H9 (cell line): ENCODE data around the gene MKRN1. TPM values are rescaled to one million over a fixed set of nuclear protein-coding genes. Genes with fewer than 3 reads are reported as not detected.

ENCODE experiments used
- DNase-seq: peaks from one replicate; pipeline ENCODE4 v3.0.0-alpha.2; 2017
- H2AFZ ChIP-seq: one replicate; pipeline ENCODE4 v1.6.1; 2013; ENCODE audit warnings: mild to moderate bottlenecking, low read length, control low read depth, moderate library complexity
- H2AK5ac ChIP-seq: 2 replicates; pipeline ENCODE4 v1.6.1; 2013; ENCODE audit warnings: low read length, control low read depth, mixed read lengths; ENCODE audit not compliant: insufficient read length
- H2BK120ac ChIP-seq: one replicate; pipeline ENCODE4 v1.6.1; 2013; ENCODE audit warnings: low read depth, mild to moderate bottlenecking, low read length, control low read depth, inconsistent platforms; ENCODE audit not compliant: poor library complexity, severe bottlenecking
- H2BK12ac ChIP-seq: 2 replicates; pipeline ENCODE4 v1.6.1; 2013; ENCODE audit warnings: low read length, control low read depth, mixed read lengths, low read depth; ENCODE audit not compliant: insufficient read length
- H2BK15ac ChIP-seq: 2 replicates; pipeline ENCODE4 v1.6.1; 2013; ENCODE audit warnings: low read depth, low read length, control low read depth
- H2BK20ac ChIP-seq: one replicate; pipeline ENCODE4 v1.6.1; 2013; ENCODE audit warnings: low read depth, mild to moderate bottlenecking, low read length, control low read depth, inconsistent platforms; ENCODE audit not compliant: poor library complexity, severe bottlenecking
- H2BK5ac ChIP-seq: 2 replicates; pipeline ENCODE4 v1.6.1; 2013; ENCODE audit warnings: low read length, control low read depth, mixed read lengths; ENCODE audit not compliant: insufficient read length
- H3K14ac ChIP-seq: 2 replicates; pipeline ENCODE4 v1.6.1; 2013; ENCODE audit warnings: low read length, control low read depth; ENCODE audit not compliant: insufficient read depth
- H3K18ac ChIP-seq: 2 replicates; pipeline ENCODE4 v1.6.1; 2013; ENCODE audit warnings: low read depth, mild to moderate bottlenecking, mixed read lengths, low read length, control low read depth; ENCODE audit not compliant: insufficient read length
- H3K23ac ChIP-seq: 2 replicates; pipeline ENCODE4 v1.6.1; 2013; ENCODE audit warnings: low read length, control low read depth, mixed read lengths, low read depth; ENCODE audit not compliant: insufficient read length
- H3K23me2 ChIP-seq: 2 replicates; pipeline ENCODE4 v1.6.1; 2013; ENCODE audit warnings: low read depth, mild to moderate bottlenecking, mixed read lengths, low read length, control low read depth; ENCODE audit not compliant: insufficient read length, poor library complexity, severe bottlenecking
- H3K27ac ChIP-seq: 2 replicates; pipeline ENCODE4 v1.5.1; 2013; ENCODE audit warnings: low read length, control low read depth, mixed read lengths, low read depth; ENCODE audit not compliant: insufficient read length
- H3K27me3 ChIP-seq: 2 replicates; pipeline ENCODE4 v1.6.1; 2013; ENCODE audit warnings: low read length, control low read depth, inconsistent platforms; ENCODE audit not compliant: insufficient read depth
- H3K4ac ChIP-seq: 2 replicates; pipeline ENCODE4 v1.6.1; 2013; ENCODE audit warnings: low read depth, mild to moderate bottlenecking, control low read depth, inconsistent platforms, low read length, moderate library complexity
- H3K4me1 ChIP-seq: 2 replicates; pipeline ENCODE4 v1.6.1; 2013; ENCODE audit warnings: low read length, control low read depth, inconsistent platforms; ENCODE audit not compliant: insufficient read depth
- H3K4me2 ChIP-seq: 2 replicates; pipeline ENCODE4 v1.6.1; 2013; ENCODE audit warnings: low read length, control low read depth, mixed read lengths; ENCODE audit not compliant: insufficient read length, insufficient read depth
- H3K56ac ChIP-seq: 2 replicates; pipeline ENCODE4 v1.6.1; 2013; ENCODE audit warnings: low read depth, mild to moderate bottlenecking, mixed read lengths, low read length, control low read depth; ENCODE audit not compliant: insufficient read length
- H3K79me1 ChIP-seq: 2 replicates; pipeline ENCODE4 v1.6.1; 2013; ENCODE audit warnings: low read depth, mild to moderate bottlenecking, moderate library complexity, low read length, control low read depth, inconsistent platforms; ENCODE audit not compliant: insufficient read depth, poor library complexity, severe bottlenecking
- H3K79me2 ChIP-seq: 2 replicates; pipeline ENCODE4 v1.6.1; 2013; ENCODE audit warnings: low read length, control low read depth, inconsistent platforms; ENCODE audit not compliant: insufficient read depth
- H3K9ac ChIP-seq: 2 replicates; pipeline ENCODE4 v1.6.1; 2013; ENCODE audit warnings: low read length, control low read depth, mixed read lengths; ENCODE audit not compliant: insufficient read length; ENCODE audit errors: extremely low read depth
- H3K9me3 ChIP-seq: one replicate; pipeline ENCODE4 v1.6.1; 2013; ENCODE audit warnings: low read depth, low read length, inconsistent platforms; ENCODE audit not compliant: control insufficient read depth
- H3T11ph ChIP-seq: one replicate; pipeline ENCODE4 v1.6.1; 2013; ENCODE audit warnings: mild to moderate bottlenecking, low read length, control low read depth, inconsistent platforms
- H4K20me1 ChIP-seq: one replicate; pipeline ENCODE4 v1.6.1; 2013; ENCODE audit not compliant: control insufficient read depth, insufficient read length, insufficient read depth
- H4K5ac ChIP-seq: 2 replicates; pipeline ENCODE4 v1.6.1; 2013; ENCODE audit warnings: low read depth, mild to moderate bottlenecking, mixed read lengths, low read length, control low read depth; ENCODE audit not compliant: insufficient read length
- H4K8ac ChIP-seq: replicated peaks from 2 replicates; pipeline ENCODE4 v1.6.1; 2013; ENCODE audit warnings: low read length, control low read depth, mixed read lengths, low read depth; ENCODE audit not compliant: insufficient read length
- H4K91ac ChIP-seq: 2 replicates; pipeline ENCODE4 v1.6.1; 2013; ENCODE audit warnings: low read depth, mild to moderate bottlenecking, moderate library complexity, mixed read lengths, low read length, control low read depth; ENCODE audit not compliant: insufficient read length
- H3K27ac Mint-ChIP-seq, 3 experiments: 2 replicates in 2 of 3; 3 replicates in 1 of 3; pipeline ENCODE4 v1.8.0; 2020 to 2021; ENCODE audit warnings: mixed read lengths in 3 of 3, mild to moderate bottlenecking in 1 of 3, moderate library complexity in 1 of 3
- H3K27me3 Mint-ChIP-seq: 2 replicates; pipeline ENCODE4 v1.8.0; 2021; ENCODE audit warnings: low read depth, mild to moderate bottlenecking, moderate library complexity, mixed read lengths
- H3K36me3 Mint-ChIP-seq, 3 experiments: 2 replicates in 2 of 3; 3 replicates in 1 of 3; pipeline ENCODE4 v1.8.0; 2020 to 2021; ENCODE audit warnings: low read depth in 3 of 3, mixed read lengths in 3 of 3; ENCODE audit not compliant: insufficient read depth in 1 of 3
- H3K4me1 Mint-ChIP-seq, 2 experiments: 2 replicates each; pipeline ENCODE4 v1.8.0; 2020; ENCODE audit warnings: mixed read lengths in 2 of 2
- H3K4me3 Mint-ChIP-seq, 2 experiments: 2 replicates in 1 of 2; 3 replicates in 1 of 2; pipeline ENCODE4 v1.8.0; 2020 to 2021; ENCODE audit warnings: mild to moderate bottlenecking in 2 of 2, mixed read lengths in 2 of 2, moderate library complexity in 1 of 2
- H3K9me3 Mint-ChIP-seq, 2 experiments: 2 replicates in 1 of 2; 3 replicates in 1 of 2; pipeline ENCODE4 v1.8.0; 2020; ENCODE audit warnings: mild to moderate bottlenecking in 2 of 2, mixed read lengths in 2 of 2, moderate library complexity in 1 of 2
- WGBS: extraction: QIAGEN DNeasy Blood & Tissue Kit; methylation state at CpG from one replicate; pipeline ENCODE4 v1.1.7; 2013; ENCODE audit warnings: missing lambda C conversion rate, low lambda C conversion rate, mixed read lengths; ENCODE audit not compliant: insufficient read length; ENCODE audit errors: extremely low coverage; 5-methylcytosine and 5-hydroxymethylcytosine counted together
- total RNA-seq: library from RNA; stranded (reverse); gene quantifications from 2 replicates; pipeline ENCODE4 v1.2.1, GENCODE V29; 2021
- TF ChIP-seq, protein P1 (sequence below): fragments of 200-600 bp; sonication (generic); conservative IDR thresholded peaks from 3 replicates; pipeline ENCODE4 v1.8.0; 2021; ENCODE audit warnings: antibody characterized with exemption, mild to moderate bottlenecking

Gene MKRN1
- total RNA-seq, 1 experiment from 2014 or later, result 106 TPM

DNA sequence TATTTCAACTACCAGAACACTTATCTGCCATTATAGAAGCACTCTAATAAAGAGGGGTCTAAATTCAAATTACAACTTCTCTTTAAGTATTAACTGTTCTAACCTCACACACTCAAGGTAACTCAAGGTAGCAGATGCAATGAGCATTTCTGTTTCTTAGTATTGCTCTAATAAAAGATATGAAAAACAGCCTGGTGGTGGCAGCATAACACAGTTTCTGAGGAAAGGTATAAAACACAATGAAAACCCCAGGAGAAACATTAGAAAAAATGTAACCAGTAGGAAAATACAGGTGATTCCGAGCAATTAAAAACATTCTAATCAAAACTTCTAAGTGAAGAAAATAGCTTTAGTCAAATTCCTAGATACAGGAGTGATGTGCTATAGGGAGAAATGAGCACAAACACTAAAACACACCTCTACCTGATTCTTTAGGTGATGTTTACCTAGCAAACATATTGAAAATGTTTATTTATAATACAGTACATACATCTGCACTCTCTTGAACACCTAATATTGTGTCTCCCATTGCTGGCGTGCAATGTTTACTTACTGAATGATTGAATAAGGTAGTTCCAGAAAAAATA lies 3.5 kb downstream of the MKRN1 start:
- Histone ChIP-seq H3K27me3 (no peaks in the 10 kb centered on the region), H4K8ac (no peak overlapping the region), H2BK12ac (no peak overlapping the region), H3K79me1 (no peaks in the 10 kb centered on the region), H2AFZ (no peak overlapping the region), H4K20me1 (no peaks in the 10 kb centered on the region), H3K14ac (no peak overlapping the region), H3K56ac (no peak overlapping the region), H2BK120ac (no peak overlapping the region), H3K9ac (no peak overlapping the region), H3K4me2 (no peak overlapping the region), H2BK15ac (no peak overlapping the region), H4K91ac (no peak overlapping the region), H3K4me1 (no peaks in the 10 kb centered on the region; the same call in 1 of the 2 replicates), H3K23ac (no peak overlapping the region), H3K27ac (no peak overlapping the region), H2BK5ac (no peak overlapping the region), H2BK20ac (no peak overlapping the region), H3T11ph (no peak overlapping the region), H3K18ac (no peak overlapping the region), H3K79me2 (peaks cover 42% of the 10 kb centered on the region), H3K4ac (no peak overlapping the region), H4K5ac (no peak overlapping the region), H2AK5ac (no peak overlapping the region), H3K9me3 (no peaks in the 10 kb centered on the region), H3K23me2 (no peaks in the 10 kb centered on the region)
- DNase-seq, result no peak
- Mint-ChIP-seq H3K4me3 (peak overlapping the region in 1 of 2 experiments; percentile 32; a peak in 2 of 5 replicates), H3K36me3 (peaks cover 5 to 13% (median 9%) of the 10 kb centered on the region in 3 experiments; a peak in 6 of 7 replicates), H3K4me1 (peaks cover 20 to 33% of the 10 kb centered on the region in 2 experiments), H3K27me3 (no peaks in the 10 kb centered on the region), H3K9me3 (peaks cover 0 to 3% of the 10 kb centered on the region in 2 experiments; a peak in 1 of 5 replicates), H3K27ac (peak overlapping the region in 1 of 3 experiments; percentile 80; a peak in 3 of 7 replicates)
- TF ChIP-seq, protein P1, sequence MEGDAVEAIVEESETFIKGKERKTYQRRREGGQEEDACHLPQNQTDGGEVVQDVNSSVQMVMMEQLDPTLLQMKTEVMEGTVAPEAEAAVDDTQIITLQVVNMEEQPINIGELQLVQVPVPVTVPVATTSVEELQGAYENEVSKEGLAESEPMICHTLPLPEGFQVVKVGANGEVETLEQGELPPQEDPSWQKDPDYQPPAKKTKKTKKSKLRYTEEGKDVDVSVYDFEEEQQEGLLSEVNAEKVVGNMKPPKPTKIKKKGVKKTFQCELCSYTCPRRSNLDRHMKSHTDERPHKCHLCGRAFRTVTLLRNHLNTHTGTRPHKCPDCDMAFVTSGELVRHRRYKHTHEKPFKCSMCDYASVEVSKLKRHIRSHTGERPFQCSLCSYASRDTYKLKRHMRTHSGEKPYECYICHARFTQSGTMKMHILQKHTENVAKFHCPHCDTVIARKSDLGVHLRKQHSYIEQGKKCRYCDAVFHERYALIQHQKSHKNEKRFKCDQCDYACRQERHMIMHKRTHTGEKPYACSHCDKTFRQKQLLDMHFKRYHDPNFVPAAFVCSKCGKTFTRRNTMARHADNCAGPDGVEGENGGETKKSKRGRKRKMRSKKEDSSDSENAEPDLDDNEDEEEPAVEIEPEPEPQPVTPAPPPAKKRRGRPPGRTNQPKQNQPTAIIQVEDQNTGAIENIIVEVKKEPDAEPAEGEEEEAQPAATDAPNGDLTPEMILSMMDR, result peak; percentile 67
- no CpG with 5 or more reads among the region's 2 CpGs for WGBS
